SU-DHL-6 (cell line): ENCODE data around the gene ZKSCAN4.

Experiments used
- EZH2phosphoT487 ChIP-seq: fragments of 200-600 bp; sonication (generic), shearing (Covaris generic); conservative IDR thresholded peaks from 2 replicates; pipeline ENCODE4 v1.6.1; 2018; ENCODE audit warnings: mild to moderate bottlenecking, antibody characterized with exemption, low read length, moderate library complexity, mixed read lengths
- TF ChIP-seq, protein P1 (sequence below): fragments of 200-600 bp; sonication (generic); IDR thresholded peaks from one replicate; pipeline ENCODE4 v1.5.1; 2017; ENCODE audit warnings: antibody characterized with exemption, mild to moderate bottlenecking, low read length, moderate library complexity; ENCODE audit not compliant: insufficient read depth, poor library complexity, severe bottlenecking

DNA sequence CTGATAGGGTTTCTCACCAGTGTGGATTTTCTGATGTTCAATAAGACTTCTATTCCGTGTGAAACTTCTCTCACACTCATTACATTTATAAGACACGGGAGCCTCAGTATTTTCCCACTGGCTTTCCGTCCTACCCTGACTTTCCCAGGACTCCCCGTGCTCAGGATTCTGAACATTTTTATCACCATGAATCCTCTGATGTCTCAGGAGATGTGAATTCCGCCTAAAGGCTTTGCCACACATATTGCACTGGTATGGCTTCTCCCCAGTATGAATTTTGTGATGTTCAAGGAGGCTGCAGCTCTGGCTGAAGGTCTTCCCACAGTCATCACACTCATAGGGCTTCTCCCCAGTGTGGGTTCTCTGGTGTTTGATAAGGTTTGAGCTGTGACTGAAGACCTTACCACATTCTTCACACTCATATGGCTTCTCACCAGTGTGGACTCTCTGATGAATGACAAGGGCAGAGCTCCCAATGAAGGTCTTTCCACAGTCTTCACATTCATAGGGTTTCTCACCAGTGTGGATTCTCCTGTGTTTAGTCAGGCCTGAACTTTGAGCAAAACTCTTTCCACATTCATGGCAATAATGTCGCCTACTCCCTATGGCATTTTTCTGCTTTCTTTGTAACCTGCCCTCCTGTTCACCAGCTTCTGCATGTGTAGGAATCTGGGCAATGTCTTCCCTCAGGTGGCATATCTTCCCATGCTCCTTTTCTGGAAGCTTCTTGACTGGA is 6.7 kb downstream of the ZKSCAN4 start:
- TF ChIP-seq, protein P1, sequence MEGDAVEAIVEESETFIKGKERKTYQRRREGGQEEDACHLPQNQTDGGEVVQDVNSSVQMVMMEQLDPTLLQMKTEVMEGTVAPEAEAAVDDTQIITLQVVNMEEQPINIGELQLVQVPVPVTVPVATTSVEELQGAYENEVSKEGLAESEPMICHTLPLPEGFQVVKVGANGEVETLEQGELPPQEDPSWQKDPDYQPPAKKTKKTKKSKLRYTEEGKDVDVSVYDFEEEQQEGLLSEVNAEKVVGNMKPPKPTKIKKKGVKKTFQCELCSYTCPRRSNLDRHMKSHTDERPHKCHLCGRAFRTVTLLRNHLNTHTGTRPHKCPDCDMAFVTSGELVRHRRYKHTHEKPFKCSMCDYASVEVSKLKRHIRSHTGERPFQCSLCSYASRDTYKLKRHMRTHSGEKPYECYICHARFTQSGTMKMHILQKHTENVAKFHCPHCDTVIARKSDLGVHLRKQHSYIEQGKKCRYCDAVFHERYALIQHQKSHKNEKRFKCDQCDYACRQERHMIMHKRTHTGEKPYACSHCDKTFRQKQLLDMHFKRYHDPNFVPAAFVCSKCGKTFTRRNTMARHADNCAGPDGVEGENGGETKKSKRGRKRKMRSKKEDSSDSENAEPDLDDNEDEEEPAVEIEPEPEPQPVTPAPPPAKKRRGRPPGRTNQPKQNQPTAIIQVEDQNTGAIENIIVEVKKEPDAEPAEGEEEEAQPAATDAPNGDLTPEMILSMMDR = no peak
- TF ChIP-seq EZH2phosphoT487 = no peak
